GM12874 (cell line): Measurements from ENCODE around the gene SMOC1.
A peak's percentile ranks its signal among the peaks of the same experiment; 100 is the strongest.

Experiments
- TF ChIP-seq, protein P1 (sequence below): IDR thresholded peaks from 2 replicates; pipeline ENCODE4 v1.5.1; 2011; ENCODE audit warnings: low read depth, mild to moderate bottlenecking, control low read depth, low read length, moderate library complexity; ENCODE audit not compliant: insufficient read depth

The SMOC1 gene

DNA sequence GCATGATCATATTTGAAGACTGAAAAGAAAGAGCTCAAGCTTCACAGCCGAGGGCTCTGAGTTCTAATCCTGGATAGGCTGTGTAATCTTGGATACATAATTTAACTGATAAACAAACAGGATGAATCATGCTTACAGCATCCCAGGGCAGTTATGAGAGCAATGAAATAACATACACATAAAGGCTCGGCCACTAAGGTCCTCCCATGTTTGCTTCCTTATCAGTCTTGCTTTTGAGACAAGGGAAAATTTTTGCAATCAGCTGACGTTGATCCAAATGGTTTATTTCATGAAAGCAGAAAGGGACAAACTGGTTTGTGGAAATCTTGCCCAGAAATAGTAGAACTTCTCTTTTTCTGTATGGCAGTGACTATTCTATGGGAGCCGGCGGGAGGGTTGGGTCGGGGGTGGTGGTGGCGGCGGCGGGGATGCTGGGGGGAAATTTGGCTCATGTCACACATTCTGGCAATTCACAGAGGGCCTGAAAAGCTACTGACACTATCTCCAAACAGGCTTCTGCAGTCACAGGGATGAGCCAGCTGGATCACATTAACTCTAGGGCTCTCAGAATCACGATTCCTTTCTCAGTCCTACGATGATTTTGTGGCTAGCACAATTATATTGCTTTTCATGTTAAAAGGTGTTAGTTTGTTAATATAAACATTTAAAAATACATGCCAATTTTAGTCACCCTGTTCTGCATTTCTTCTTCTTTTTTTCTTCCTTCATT lies 185.1 kb downstream of the SMOC1 start:
- TF ChIP-seq, protein P1, sequence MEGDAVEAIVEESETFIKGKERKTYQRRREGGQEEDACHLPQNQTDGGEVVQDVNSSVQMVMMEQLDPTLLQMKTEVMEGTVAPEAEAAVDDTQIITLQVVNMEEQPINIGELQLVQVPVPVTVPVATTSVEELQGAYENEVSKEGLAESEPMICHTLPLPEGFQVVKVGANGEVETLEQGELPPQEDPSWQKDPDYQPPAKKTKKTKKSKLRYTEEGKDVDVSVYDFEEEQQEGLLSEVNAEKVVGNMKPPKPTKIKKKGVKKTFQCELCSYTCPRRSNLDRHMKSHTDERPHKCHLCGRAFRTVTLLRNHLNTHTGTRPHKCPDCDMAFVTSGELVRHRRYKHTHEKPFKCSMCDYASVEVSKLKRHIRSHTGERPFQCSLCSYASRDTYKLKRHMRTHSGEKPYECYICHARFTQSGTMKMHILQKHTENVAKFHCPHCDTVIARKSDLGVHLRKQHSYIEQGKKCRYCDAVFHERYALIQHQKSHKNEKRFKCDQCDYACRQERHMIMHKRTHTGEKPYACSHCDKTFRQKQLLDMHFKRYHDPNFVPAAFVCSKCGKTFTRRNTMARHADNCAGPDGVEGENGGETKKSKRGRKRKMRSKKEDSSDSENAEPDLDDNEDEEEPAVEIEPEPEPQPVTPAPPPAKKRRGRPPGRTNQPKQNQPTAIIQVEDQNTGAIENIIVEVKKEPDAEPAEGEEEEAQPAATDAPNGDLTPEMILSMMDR = no peak

DNA sequence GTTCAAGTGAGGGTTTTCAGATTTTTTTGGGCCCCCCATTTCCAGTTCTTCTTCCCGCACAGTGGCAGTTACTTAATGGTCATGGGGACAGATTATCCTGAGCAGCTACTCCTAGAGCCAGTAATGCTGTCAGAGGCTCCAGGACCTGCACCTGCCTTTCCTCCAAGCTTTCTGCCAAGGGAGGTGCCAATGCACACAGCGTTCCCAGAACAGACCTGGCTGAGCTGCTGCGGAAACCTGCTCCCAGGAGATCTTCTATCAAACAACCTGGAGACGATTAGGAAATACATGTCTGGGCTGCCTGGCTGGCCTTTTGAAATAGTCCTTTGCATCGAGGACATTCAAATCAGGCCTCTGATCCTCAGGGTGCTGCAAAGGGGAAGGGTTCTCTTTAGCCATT lies 188.6 kb downstream of the SMOC1 start:
- TF ChIP-seq, protein P1 = no peak

DNA sequence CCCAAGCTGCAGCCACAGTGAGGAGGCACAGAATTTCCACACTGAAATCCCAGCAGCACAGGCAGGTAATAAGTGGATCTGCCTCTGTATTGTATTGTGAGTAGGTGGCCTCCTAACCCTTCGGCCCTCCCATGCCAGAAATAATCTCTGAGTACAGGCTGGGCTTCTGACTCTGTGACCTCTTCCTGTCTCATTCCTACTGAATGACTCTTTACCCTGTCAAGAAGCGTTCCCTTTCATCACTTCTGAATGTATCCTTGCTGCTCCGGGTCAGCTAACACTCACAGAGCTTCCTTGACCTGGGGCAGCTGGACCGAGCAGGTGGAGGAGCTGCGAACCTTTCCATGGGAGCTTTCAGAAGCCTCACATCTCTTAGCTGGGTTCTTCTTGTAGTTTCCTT lies 190.0 kb downstream of the SMOC1 start:
- TF ChIP-seq, protein P1 = no peak

DNA sequence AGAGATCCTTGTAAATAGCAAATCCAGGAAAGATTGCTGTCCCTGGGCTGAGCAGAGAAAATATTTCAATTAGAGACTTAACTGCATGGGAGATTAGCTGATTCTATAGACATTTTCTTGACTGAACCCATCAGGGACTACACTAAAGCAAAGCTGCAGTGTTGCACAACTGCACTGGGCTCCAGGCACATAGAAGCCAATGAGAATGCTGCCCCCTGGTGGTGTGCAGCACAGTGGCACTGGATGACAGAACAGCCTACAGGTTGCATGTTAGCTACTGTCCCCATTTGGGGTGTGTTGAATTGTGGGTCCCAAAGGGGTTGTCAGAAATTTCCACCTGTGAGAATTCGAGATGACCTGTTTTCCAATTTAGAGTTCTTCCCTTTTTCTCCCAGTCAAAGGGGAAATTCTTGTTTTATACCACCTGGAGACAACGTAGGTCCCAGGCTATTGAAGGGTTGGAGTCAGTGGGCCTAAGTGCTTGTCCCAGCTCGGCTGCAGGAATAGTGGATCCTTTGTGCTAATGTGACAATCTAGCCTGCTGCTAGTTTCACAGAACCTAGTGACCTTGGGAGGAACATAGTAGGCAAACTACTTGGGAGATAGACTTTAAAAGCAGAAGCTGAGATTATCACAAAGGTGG lies 194.8 kb downstream of the SMOC1 start:
- TF ChIP-seq, protein P1 = peak; percentile 84

DNA sequence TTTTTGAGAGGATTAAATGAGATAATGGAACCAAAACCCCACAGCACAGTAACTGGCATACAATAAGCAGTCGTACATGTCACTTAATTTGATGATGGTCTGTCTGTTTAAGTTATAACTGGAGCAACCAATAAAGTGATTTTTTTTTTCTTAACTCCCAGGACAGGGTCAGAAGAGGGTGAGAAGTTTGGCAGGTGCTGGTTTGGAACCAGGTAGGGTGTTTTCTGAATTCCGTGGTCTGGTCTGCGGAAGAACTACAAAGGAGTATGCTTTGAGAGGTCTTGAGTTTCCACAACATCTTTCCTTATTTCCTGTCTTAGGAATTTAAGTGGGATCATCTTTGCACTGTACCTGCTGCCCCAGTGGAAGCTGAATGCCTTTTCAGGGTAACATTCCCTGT lies 197.8 kb downstream of the SMOC1 start:
- TF ChIP-seq, protein P1 = no peak

DNA sequence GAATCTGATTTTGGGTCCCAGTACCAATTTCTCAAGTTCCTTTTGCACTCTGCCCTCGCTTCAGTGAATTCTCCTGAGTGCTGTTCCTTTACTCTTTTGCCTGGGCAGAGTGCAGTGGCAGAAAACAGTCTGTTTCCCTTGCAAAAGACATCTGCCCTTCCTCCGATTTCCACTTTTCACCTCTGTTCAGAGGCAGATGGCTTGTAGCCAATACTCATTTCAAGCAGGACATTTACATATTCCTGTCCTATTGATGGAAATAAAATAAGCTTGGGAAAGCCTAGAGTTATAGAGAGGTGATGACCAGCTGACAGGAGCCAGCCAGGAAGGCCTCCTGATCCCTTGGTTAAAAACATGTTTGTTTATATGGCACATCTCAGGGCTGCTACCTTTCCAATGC lies 198.5 kb downstream of the SMOC1 start:
- TF ChIP-seq, protein P1 = no peak

DNA sequence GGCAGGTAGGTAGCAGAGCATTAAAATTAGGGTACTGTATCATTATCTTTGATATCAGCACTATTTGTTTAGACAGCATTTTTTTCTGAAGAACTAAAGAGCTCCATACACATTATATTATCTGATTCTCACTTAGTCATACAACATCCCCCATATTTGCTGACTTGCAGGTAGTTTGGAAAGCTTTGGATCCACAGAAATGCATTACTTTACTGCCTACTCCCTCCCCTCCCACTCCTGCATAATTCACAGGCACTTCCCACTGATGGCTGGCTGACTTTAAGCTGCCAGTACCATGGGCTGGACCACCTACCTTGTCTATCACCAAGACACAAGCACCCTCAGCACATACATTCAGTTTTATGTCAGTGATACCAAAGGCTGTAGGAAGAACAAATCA lies 199.1 kb downstream of the SMOC1 start:
- TF ChIP-seq, protein P1 = no peak
